ENCODE results near the gene NPTX2. TPM values are rescaled to one million over a fixed set of nuclear protein-coding genes. Genes with fewer than 3 reads are reported as not detected.
"Not testable (repeated sequence)": the region's sequence is repeated elsewhere in the genome, so short reads cannot be mapped to it uniquely, and the experiment has no call there.

NPTX2 gene
- total RNA-seq (2012; rRNA removed), result 18.0 and 21.0 TPM in 2 replicates

DNA sequence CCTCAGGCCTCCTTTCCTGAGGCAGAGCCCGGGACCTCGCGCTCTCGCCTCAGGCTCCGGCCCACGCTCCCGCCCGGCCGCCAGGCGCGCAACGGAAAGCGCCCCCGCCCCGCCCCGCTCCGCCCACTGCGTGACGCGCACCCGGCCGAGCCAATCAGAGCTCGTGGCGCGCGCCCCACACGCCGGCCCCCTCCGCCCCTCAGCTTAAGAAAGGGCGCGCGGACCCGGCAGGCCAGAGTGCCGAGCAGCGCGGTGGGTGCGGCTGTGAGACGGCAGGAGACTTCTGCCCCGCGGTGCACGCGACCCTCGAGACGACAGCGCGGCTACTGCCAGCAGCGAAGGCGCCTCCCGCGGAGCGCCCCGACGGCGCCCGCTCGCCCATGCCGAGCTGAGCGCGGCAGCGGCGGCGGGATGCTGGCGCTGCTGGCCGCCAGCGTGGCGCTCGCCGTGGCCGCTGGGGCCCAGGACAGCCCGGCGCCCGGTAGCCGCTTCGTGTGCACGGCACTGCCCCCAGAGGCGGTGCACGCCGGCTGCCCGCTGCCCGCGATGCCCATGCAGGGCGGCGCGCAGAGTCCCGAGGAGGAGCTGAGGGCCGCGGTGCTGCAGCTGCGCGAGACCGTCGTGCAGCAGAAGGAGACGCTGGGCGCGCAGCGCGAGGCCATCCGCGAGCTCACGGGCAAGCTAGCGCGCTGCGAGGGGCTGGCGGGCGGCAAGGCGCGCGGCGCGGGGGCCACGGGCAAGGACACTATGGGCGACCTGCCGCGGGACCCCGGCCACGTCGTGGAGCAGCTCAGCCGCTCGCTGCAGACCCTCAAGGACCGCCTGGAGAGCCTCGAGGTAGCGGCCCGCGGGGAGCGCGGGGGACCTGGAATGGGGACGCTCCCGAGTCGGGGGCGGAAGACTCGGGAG is at the start of gene NPTX2:
NPTX2 (plus strand) TSS at position 235 of the 909 bp plus-strand sequence; CDS start at position 412, 177 bp downstream.
- H3K4me2 ChIP-seq (ENCODE audit: low read length), result peak within 1 kb of the TSS; percentile 80
- peak within 1 kb of the TSS; percentile 85 for H3K4me3 ChIP-seq (ENCODE audit: low read length)
- H3K27me3 ChIP-seq (ENCODE audit: control insufficient read depth, insufficient read depth, low read length), result peaks cover 12% of the 10 kb centered on the region
- H3K9me3 ChIP-seq (replicated peaks; ENCODE audit: low read length), result no peaks in the 10 kb centered on the region
- H3K4me1 ChIP-seq (ENCODE audit: control insufficient read depth, insufficient read depth, low read length), result peaks cover 19% of the 10 kb centered on the region
- peak within 1 kb of the TSS; percentile 86 for H3K9ac ChIP-seq (ENCODE audit: low read depth, low read length)
- peaks cover 21% of the 10 kb centered on the region for H3K36me3 ChIP-seq (ENCODE audit: insufficient read depth, low read length)

- H3K9me3 ChIP-seq (replicated peaks; ENCODE audit: low read length), result no peaks in the 10 kb centered on the region
- no peak overlapping the region for H3K4me3 ChIP-seq (ENCODE audit: low read length)
- no peaks in the 10 kb centered on the region for H3K36me3 ChIP-seq (ENCODE audit: insufficient read depth, low read length)
- H3K9ac ChIP-seq (ENCODE audit: low read depth, low read length), result no peak overlapping the region
- H3K4me1 ChIP-seq (ENCODE audit: control insufficient read depth, insufficient read depth, low read length), result peaks cover 57% of the 10 kb centered on the region
- H3K27me3 ChIP-seq (ENCODE audit: control insufficient read depth, insufficient read depth, low read length), result no peaks in the 10 kb centered on the region
- no peak overlapping the region for H3K4me2 ChIP-seq (ENCODE audit: low read length)
These were observed 49.1 kb upstream of the NPTX2 start for GRCh38 chr7:98567991-98568390.

DNA sequence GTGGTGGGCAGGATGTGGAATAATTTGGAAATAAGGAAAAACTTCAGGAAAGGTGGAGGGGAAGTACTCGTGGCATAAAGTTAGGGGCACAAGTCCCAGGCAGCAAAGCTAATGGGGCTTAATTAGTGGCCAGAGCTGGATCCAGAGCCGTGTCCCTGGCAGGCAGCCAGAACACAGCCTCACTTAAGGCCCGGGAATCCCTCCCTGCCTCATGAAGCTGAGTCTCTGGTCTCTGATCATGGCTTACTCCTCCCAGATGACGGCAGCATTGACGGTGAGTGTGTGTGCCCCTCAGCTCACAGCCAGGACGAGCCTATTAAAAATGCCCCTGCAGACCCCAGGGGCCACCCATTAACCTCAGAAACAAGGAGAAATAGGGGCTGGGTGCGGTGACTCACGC is 48.2 kb upstream of the NPTX2 start:
- peaks cover 57% of the 10 kb centered on the region for H3K4me1 ChIP-seq (ENCODE audit: control insufficient read depth, insufficient read depth, low read length)
- H3K4me3 ChIP-seq (ENCODE audit: low read length), result no peak overlapping the region
- no peaks in the 10 kb centered on the region for H3K27me3 ChIP-seq (ENCODE audit: control insufficient read depth, insufficient read depth, low read length)
- no peaks in the 10 kb centered on the region for H3K9me3 ChIP-seq (replicated peaks; ENCODE audit: low read length)
- no peak overlapping the region for H3K4me2 ChIP-seq (ENCODE audit: low read length)
- peak overlapping the region; percentile 71 for H3K9ac ChIP-seq (ENCODE audit: low read depth, low read length)
- no peaks in the 10 kb centered on the region for H3K36me3 ChIP-seq (ENCODE audit: insufficient read depth, low read length)

DNA sequence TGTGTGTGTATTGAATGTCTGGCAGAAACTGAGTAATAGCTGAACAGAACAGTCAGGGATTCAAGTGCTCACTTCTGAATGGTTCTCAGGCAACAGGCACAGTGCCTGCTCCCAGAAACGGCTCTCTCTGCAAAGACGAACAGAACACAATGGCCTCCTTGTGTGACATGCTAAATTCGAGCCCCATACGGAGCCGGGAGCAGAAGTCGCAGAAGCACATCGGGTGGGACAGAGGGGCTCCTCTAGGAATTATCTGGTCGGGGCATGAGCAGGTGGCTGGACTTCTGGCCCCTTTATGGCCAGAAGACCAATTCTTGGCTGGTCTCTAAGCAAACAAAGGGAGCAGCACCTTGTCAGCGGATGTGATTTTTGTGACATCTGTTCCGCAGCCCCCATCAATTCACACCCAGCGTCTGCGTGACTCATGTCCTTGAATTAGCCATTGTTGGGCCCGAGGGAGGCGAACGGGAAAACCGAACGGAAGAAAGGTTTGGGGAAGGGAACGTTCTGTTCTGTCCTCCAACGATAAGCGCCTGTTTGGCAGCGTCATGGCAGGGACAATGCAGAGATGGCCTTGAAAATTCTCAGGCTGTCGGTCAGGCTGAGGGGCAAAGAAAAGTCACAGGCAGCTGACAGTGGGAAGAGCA is 47.3 kb upstream of the NPTX2 start:
- no peaks in the 10 kb centered on the region for H3K27me3 ChIP-seq (ENCODE audit: control insufficient read depth, insufficient read depth, low read length)
- no peaks in the 10 kb centered on the region for H3K9me3 ChIP-seq (replicated peaks; ENCODE audit: low read length)
- peaks cover 57% of the 10 kb centered on the region for H3K4me1 ChIP-seq (ENCODE audit: control insufficient read depth, insufficient read depth, low read length)
- H3K9ac ChIP-seq (ENCODE audit: low read depth, low read length), result peak overlapping the region; percentile 71
- no peaks in the 10 kb centered on the region for H3K36me3 ChIP-seq (ENCODE audit: insufficient read depth, low read length)
- H3K4me3 ChIP-seq (ENCODE audit: low read length), result peak overlapping the region; percentile 28
- peak overlapping the region; percentile 54 for H3K4me2 ChIP-seq (ENCODE audit: low read length)

DNA sequence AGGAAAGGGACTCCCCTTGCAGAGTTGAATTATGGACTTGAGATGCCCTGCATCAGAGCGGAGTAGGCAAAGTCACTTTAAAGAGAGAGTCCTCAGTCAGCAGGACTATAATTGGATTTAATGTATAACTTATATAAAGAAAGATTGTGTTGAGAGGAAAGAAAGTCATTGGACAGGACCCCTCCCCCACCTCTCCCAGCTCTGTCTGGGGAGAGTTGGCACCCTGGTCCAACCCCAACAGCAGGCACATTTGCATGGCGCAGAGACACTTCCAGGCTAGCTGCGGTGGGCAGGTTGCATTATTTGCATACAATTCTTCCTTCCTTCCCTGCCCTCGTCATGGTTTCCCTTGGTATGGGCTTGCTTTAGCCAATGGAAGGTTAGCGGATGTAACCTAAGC is 46.1 kb upstream of the NPTX2 start:
- Histone ChIP-seq H3K36me3 (ENCODE audit: insufficient read depth, low read length) (no peaks in the 10 kb centered on the region), H3K9ac (ENCODE audit: low read depth, low read length) (peak overlapping the region; percentile 58), H3K9me3 (replicated peaks; ENCODE audit: low read length) (no peaks in the 10 kb centered on the region), H3K27me3 (ENCODE audit: control insufficient read depth, insufficient read depth, low read length) (no peaks in the 10 kb centered on the region), H3K4me1 (ENCODE audit: control insufficient read depth, insufficient read depth, low read length) (peaks cover 54% of the 10 kb centered on the region), H3K4me2 (ENCODE audit: low read length) (no peak overlapping the region), H3K4me3 (ENCODE audit: low read length) (no peak overlapping the region)

- H3K4me2 ChIP-seq (ENCODE audit: low read length), result no peak overlapping the region
- H3K36me3 ChIP-seq (ENCODE audit: insufficient read depth, low read length), result no peaks in the 10 kb centered on the region
- H3K9me3 ChIP-seq (replicated peaks; ENCODE audit: low read length), result no peaks in the 10 kb centered on the region
- H3K9ac ChIP-seq (ENCODE audit: low read depth, low read length), result peak overlapping the region; percentile 58
- no peaks in the 10 kb centered on the region for H3K27me3 ChIP-seq (ENCODE audit: control insufficient read depth, insufficient read depth, low read length)
- H3K4me1 ChIP-seq (ENCODE audit: control insufficient read depth, insufficient read depth, low read length), result peaks cover 47% of the 10 kb centered on the region
- no peak overlapping the region for H3K4me3 ChIP-seq (ENCODE audit: low read length)
These were observed 45.1 kb upstream of the NPTX2 start for GRCh38 chr7:98571986-98572385.

GRCh38 chr7:98572716-98573115 is 44.4 kb upstream of the NPTX2 start:
- H3K27me3 ChIP-seq (ENCODE audit: control insufficient read depth, insufficient read depth, low read length); H3K9me3 ChIP-seq (replicated peaks; ENCODE audit: low read length); H3K4me3 ChIP-seq (ENCODE audit: low read length); H3K4me2 ChIP-seq (ENCODE audit: low read length); H3K36me3 ChIP-seq (ENCODE audit: insufficient read depth, low read length): not testable (repeated sequence)
- Histone ChIP-seq H3K4me1 (ENCODE audit: control insufficient read depth, insufficient read depth, low read length) (peaks cover 41% of the 10 kb centered on the region), H3K9ac (ENCODE audit: low read depth, low read length) (peak overlapping the region; percentile 58)

DNA sequence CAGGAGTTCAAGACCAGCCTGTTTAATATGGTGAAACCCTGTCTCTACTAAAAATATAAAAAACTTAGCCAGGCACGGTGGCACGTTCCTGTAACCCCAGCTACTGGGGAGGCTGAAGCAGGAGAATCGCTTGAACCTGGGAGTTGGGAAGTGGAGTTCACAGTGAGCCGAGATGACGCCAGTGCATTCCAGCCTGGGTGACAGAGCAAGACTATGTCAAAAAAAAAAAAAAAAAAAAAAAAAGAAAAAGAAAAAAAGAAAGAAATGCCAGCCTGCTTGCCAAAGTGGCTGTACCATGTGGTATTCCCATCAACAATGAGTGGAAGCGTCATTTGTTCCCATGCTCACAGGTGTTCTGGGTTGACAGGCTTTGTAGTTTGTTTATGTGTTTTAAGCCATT is 43.3 kb upstream of the NPTX2 start:
- Histone ChIP-seq H3K36me3 (ENCODE audit: insufficient read depth, low read length) (no peaks in the 10 kb centered on the region), H3K27me3 (ENCODE audit: control insufficient read depth, insufficient read depth, low read length) (no peaks in the 10 kb centered on the region), H3K9me3 (replicated peaks; ENCODE audit: low read length) (no peaks in the 10 kb centered on the region), H3K4me1 (ENCODE audit: control insufficient read depth, insufficient read depth, low read length) (peaks cover 34% of the 10 kb centered on the region), H3K4me2 (ENCODE audit: low read length) (no peak overlapping the region), H3K9ac (ENCODE audit: low read depth, low read length) (no peak overlapping the region), H3K4me3 (ENCODE audit: low read length) (no peak overlapping the region)

- Histone ChIP-seq H3K9ac (ENCODE audit: low read depth, low read length) (no peak overlapping the region), H3K27me3 (ENCODE audit: control insufficient read depth, insufficient read depth, low read length) (no peaks in the 10 kb centered on the region), H3K4me3 (ENCODE audit: low read length) (no peak overlapping the region), H3K36me3 (ENCODE audit: insufficient read depth, low read length) (no peaks in the 10 kb centered on the region), H3K4me1 (ENCODE audit: control insufficient read depth, insufficient read depth, low read length) (peaks cover 17% of the 10 kb centered on the region), H3K4me2 (ENCODE audit: low read length) (no peak overlapping the region), H3K9me3 (replicated peaks; ENCODE audit: low read length) (no peaks in the 10 kb centered on the region)
These were observed 41.2 kb upstream of the NPTX2 start for GRCh38 chr7:98575878-98576277.

- H3K36me3 ChIP-seq (ENCODE audit: insufficient read depth, low read length), result no peaks in the 10 kb centered on the region
- no peak overlapping the region for H3K9ac ChIP-seq (ENCODE audit: low read depth, low read length)
- no peaks in the 10 kb centered on the region for H3K4me1 ChIP-seq (ENCODE audit: control insufficient read depth, insufficient read depth, low read length)
- H3K27me3 ChIP-seq (ENCODE audit: control insufficient read depth, insufficient read depth, low read length), result no peaks in the 10 kb centered on the region
- H3K4me3 ChIP-seq (ENCODE audit: low read length), result no peak overlapping the region
- H3K4me2 ChIP-seq (ENCODE audit: low read length), result no peak overlapping the region
- no peaks in the 10 kb centered on the region for H3K9me3 ChIP-seq (replicated peaks; ENCODE audit: low read length)
These were observed 32.3 kb upstream of the NPTX2 start for GRCh38 chr7:98584830-98585229.

- no peaks in the 10 kb centered on the region for H3K36me3 ChIP-seq (ENCODE audit: insufficient read depth, low read length)
These were observed 25.2 kb upstream of the NPTX2 start for GRCh38 chr7:98591926-98592325.

More at GRCh38 chr7:98591926-98592325, 25.2 kb upstream of the NPTX2 start:
- Histone ChIP-seq H3K9ac (ENCODE audit: low read depth, low read length) (no peak overlapping the region), H3K9me3 (replicated peaks; ENCODE audit: low read length) (no peaks in the 10 kb centered on the region), H3K27me3 (ENCODE audit: control insufficient read depth, insufficient read depth, low read length) (no peaks in the 10 kb centered on the region), H3K4me2 (ENCODE audit: low read length) (no peak overlapping the region), H3K4me3 (ENCODE audit: low read length) (no peak overlapping the region), H3K4me1 (ENCODE audit: control insufficient read depth, insufficient read depth, low read length) (no peaks in the 10 kb centered on the region)

Data from skeletal muscle satellite cell (primary cell).